NCI-H2171 (cell line): ENCODE data around the gene SPECC1L.

Experiments used
- DNase-seq: peaks from one replicate; lab custom pipeline; 2025; lab: John Stamatoyannopoulos, UW

The SPECC1L gene

DNA sequence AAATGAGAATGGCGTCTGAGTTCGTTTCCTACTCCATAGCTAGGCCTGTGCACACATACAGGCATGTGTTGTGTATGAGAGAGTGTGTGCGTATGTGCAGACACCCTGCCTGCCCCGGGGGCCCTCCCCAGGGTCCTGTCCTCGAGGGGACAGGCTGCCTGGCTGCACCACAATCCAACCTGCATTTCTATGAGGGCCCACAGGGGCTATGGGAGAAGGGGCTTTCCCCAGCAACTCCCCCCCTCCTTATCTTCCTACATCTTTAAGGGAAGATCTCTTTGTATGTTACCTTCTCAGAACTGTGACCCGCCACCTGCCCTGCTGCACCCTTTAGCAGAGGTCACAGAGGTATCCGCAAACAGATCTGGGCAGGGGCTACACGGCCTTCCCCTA, 171.7 kb downstream of the SPECC1L start:
- DNase-seq = no peak

DNA sequence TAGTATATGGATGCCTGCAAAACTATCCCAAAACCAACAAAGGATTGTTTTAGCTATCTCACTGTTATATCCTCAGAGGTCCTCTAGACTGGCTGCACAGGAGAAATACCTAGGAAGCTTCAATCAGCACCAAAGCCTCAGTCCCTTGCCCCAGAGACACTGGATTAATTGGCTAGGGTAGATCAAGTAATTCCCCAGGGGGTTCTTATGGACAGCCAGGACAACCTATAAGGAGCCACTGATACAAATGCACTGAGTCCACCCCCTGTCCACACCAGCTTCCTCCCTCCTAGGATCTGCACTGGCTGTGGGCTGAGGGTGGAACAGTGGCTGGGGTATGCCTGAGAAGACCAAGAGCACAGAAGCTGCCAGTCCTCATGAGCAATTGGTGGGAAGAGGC, 173.0 kb downstream of the SPECC1L start:
- DNase-seq = no peak

GRCh38 chr22:24444251-24444650, 173.6 kb downstream of the SPECC1L start:
- no peak for DNase-seq

DNA sequence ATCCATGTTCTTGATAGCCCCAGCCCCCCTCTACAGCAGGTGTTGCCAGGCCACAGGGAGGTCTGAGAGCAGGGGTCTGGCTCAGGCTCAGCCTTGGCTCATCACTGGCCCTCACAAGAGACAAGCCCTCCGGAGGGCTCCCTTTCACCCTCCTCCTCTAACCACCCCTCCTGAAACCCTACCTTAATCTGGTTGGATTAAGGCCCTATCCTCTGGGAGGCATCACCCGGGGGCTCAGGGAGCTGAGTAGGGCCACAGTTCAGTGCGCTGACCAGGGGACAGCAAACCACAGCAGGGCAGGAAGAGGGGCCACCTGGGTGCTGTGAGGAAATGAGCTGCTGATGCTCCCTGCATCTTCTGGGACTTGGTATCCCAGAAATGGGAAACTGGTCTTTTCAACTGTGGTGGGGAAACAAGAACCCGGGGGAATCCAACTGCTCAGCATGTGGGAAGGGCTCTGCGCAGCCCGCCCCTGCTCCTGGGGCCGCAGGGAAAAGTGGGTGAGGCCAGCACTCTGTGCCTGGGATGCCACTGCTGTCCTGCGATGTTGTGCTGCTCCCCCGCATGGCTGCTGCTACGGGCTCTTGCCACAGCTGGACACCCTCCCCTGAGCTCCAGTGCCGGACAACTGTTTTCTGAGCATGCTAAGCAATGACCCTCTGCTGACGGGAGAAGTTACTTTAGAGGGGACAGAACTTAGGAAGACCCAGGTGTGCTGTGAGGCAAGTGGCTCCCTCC, 174.3 kb downstream of the SPECC1L start:
- no peak for DNase-seq

DNA sequence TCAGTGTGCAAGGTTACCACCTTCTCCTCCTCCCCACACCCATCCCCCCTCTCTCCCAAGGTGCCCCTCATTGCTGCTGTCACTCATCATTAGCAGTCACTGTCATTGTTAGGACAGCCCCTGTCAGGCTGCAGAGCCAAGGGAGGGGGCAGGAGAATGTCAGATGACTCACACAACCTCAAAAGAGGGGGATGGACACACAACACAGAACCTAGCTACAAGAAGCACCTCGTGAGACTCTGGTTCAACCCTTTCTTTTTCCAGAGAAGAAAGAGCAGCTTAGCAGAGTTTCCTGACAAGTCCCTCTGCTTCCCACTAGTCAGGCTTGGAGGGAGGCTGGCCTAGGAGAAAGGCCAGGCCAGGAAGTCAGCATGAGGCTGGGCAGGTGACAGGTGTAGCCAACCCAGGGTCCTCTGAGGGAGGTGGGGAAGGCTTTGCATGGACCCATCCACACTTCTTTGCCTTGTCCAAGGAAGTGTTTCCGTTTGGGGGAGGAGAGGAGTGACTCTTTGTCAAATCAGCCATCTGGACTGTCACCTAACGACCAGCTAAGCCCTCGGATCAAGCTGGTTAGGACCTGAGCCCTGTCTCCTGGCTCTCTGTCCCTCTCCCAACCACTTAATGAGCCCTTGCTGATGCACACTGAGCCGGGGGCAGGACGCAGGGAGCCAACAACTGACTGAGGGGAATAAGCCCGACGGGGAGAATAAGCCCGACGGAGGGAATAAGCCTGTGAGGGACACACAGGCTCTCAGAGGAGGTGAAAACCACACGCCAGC, 175.0 kb downstream of the SPECC1L start:
- DNase-seq = no peak

DNA sequence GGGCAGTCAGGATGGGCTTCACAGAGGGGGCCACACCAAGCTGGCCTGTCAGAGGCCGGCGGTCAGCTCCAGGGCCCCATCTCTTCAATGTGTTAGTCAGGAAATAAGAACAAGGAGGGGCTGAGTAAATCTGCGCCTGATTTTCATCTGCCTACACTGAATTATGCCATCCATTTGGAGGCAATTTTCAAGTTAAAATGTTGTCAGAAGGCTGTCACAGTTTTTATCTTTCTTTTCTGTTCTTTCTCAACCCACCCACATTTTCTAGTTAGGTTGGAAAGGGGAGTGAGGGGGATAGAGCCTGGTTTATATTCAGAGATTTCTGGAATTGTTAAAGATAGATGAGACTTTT, 175.6 kb downstream of the SPECC1L start:
- no peak for DNase-seq

DNA sequence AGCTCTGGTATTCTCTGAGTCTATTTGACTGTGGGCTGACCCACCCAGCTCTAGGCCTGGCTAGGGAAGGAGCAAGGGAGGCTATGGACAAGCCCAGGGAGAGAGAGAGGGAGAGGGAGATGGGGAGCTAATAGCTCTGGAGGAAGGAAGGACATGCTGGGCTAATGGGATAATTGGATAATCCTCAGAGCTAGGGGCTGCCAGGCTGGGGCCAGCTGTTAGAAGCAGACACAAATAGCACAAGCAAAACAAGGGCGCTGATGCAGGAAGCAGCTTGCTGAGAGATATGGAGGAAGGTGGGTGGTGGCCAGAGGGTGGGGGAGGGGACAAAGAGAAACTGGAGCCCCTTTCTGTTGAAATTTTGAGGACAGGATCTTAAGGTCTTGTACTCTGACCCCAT, 180.0 kb downstream of the SPECC1L start:
- no peak for DNase-seq

- DNase-seq = no peak
Observed at GRCh38 chr22:24451162-24451561, 180.5 kb downstream of the SPECC1L start.

DNA sequence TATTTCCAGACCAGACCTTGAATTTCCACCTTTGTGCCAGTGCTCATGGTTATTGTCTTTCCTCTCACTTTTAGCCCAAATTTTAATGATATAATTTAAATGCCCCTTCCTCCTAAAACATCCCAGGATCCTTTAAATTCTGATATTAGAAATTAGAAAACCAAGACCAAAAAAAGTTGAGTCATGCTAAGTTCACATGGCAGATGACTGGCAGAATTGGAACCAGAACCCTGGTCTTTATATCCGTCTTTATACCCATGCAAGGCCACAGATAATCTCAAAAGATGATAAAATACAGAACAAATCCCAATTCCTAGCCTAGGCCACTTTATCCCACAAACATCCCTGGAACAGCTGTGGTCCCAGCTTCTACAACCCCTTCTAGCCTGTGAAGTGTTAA, 183.2 kb downstream of the SPECC1L start:
- no peak for DNase-seq

DNA sequence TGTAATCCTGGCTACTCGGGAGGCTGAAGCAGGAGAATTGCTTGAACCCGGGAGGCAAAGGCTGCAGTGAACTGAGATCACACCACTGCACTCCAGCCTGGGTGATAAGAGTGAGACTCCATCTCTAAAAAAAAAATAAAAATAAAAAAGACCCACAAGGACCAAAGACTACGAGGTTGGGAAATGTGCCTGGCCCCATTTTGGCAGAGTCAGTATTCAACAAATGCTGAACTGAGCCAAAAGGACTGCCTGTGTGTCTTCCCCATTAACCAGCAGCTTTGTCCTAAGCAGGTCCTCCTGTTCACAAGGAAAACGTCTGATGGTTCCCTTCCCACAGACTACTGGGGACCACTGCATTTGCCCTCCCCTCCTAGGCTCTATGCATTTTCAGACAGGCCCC, 184.4 kb downstream of the SPECC1L start:
- no peak for DNase-seq

DNA sequence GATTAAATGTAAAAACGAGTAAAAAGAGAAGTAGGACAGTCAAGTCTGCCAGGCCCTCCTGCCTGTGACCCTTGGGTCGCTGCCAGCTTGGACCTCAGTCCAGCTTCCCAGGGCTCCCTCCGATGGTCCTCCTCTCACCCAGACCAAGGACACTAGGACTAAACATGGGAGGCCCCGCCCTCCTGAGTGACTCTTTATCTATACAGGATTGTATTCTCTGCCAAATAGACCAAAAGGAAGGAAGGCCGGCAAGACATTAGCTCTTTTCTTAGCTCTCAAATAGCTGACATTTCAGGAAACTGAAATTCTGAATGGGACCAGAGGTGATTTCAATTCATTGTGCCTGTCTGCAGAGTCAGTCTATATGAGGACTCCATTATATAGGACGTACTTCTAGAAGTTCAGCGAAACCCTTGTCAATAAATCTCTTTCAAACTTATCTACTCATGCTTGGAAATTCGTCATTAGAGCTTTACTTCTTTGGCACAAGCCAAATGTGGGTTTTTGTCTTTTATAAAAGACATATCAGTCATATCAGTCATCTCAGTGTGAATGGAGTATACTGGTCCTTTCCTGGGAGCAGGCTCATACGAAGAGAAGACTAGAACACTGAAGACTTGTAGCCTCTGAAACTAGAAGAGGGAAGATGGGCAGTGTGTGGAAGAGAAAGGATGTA, 185.3 kb downstream of the SPECC1L start:
- no peak for DNase-seq

DNA sequence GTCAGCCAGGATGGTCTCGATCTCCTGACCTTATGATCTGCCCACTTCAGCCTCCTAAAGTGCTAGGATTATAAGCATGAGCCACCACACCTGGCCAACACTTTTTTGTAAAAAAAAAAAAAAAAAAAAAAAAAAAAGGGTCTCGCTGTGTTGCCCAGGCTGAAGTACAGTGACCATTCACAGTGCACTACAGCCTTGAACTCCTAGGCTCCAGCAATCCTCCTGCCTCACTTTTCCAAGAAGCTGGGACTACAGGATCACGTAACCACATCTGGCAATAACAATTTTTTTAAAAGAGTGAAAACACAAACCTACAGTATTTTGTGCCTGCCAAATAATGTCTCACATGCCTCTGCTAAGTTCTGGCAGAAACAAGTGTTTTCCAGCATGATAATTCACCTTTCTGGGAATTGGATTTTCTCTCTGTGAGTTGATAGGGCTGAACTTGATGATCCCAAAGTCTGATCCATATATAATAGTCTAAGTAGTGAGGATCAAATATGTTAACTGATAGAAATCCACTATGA, 187.3 kb downstream of the SPECC1L start:
- DNase-seq = no peak

DNA sequence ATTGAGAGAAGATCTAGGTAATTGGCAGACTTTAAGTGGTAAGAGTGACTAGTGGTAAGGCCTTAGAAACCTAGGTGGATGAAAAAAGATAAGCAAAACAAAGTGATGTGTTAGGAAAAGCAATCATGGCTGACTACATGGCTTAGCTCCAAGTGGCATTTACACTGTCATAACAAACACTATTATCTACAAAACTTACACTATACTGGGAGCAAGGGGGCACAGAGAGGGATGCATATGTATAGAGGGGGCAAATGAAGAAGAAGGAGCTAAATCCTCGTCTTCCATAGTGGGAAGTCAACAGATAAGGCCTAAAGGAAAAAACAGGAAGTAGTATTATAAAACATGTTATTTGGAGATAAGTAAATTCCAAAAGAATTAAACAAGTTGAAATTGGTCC, 189.3 kb downstream of the SPECC1L start:
- DNase-seq = no peak

GRCh38 chr22:24460418-24461089, 189.9 kb downstream of the SPECC1L start:
- no peak for DNase-seq

DNA sequence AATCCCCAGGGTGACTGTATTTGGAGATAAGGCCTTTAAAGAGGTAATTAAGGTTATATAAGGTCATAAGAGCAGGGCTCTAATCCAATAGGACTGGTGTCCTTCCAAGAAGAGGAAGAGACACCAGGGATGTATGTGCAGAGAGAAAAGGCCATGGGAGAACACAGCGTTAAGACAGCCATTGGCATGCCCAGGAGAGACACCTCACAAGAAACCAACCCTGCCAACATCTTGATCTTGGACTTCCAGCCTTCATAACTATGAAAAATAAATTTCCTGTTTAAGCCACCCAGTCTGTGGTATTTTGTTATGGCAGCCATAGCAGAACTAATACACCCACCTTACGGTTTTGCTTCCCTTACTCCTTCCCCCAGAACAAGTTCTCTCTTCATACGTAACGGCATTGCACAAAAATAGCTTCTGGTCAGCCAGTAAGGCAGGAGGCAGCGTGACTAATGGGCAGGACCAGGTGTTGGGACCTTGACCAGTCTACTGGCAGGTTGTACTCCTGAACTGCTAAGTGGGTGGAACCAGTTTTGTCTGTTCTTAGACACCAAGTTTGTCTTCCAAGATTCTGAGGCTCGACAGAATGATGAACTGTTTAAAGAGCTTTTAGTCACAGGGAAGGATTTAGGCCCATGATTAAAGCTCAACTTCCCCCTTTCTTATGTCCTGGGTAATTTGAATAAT, 192.6 kb downstream of the SPECC1L start:
- no peak for DNase-seq

DNA sequence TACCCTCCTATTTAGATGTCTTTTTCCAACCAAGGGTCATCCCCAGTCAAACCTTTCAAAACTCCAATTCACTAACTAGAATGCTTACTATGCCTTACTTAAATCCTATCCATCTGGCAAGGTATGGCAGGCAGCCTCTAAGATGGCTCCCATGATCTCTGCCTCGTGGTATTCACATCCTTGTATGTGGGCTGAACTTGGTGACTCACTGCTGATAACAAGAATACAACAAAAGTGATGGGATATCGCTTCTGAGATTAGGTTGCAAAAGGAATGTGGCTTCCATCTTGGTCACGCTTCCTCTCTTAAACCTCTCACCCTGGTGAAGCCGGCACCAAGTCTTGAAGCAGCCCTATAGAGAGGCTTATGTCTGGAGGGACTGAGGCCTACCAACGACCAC, 194.9 kb downstream of the SPECC1L start:
- no peak for DNase-seq

- no peak for DNase-seq
Observed at GRCh38 chr22:24465975-24466374, 195.3 kb downstream of the SPECC1L start.

- no peak for DNase-seq
Observed at GRCh38 chr22:24466716-24467328, 196.2 kb downstream of the SPECC1L start.

DNA sequence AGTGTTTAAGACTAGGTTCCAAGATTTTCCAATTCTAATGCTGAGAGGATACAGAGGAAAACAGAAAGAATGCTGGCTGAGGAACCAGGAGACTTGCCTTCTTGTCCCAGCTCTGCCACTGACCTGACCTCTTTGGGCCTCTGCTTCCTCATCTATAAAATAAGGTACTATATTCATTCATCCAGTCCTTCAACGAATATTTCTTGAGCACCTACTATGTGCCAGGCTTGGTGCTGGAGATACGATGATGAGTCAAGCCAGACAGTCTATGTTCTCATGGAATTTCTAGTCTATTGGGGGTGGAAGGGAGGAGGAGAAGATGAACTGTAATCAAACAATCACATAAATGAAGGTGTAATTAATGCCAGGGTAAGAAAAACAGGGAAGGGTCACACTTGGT, 196.7 kb downstream of the SPECC1L start:
- no peak for DNase-seq
